Fibroblast of skin of right biceps (primary cell): ENCODE measurements around the gene COL1A2.
A peak's percentile ranks its signal among the peaks of the same experiment; 100 is the strongest.

Experiments
- DNase-seq: peaks from one replicate; pipeline ENCODE4 v3.0.0-alpha.2; 2013

Gene COL1A2

GRCh38 chr7:94412762-94413322 is 18.1 kb downstream of the COL1A2 start:
- DNase-seq: no peak

- peak; percentile 84 for DNase-seq
Observed at GRCh38 chr7:94414481-94414880, 19.8 kb downstream of the COL1A2 start.

- no peak for DNase-seq
Observed at GRCh38 chr7:94414980-94415379, 20.3 kb downstream of the COL1A2 start.

- peak; percentile 11 for DNase-seq
Observed at GRCh38 chr7:94417306-94417705, 22.6 kb downstream of the COL1A2 start.

GRCh38 chr7:94417901-94418300 is 23.2 kb downstream of the COL1A2 start:
- DNase-seq: peak; percentile 72

- no peak for DNase-seq
Observed at GRCh38 chr7:94418851-94419250, 24.2 kb downstream of the COL1A2 start.

- peak; percentile 42 for DNase-seq
Observed at GRCh38 chr7:94420328-94420727, 25.6 kb downstream of the COL1A2 start.

GRCh38 chr7:94421681-94422080 is 27.0 kb downstream of the COL1A2 start:
- peak; percentile 30 for DNase-seq

- peak; percentile 1 for DNase-seq
Observed at GRCh38 chr7:94422136-94422535, 27.4 kb downstream of the COL1A2 start.

GRCh38 chr7:94422827-94423460 is 28.2 kb downstream of the COL1A2 start:
- DNase-seq: peak; percentile 22

- DNase-seq: peak; percentile 90
Observed at GRCh38 chr7:94423863-94424735, 29.4 kb downstream of the COL1A2 start.

- peak; percentile 10 for DNase-seq
Observed at GRCh38 chr7:94425546-94425945, 30.9 kb downstream of the COL1A2 start.

- DNase-seq: peak; percentile 35
Observed at GRCh38 chr7:94426980-94427875, 32.5 kb downstream of the COL1A2 start.

- peak; percentile 5 for DNase-seq
Observed at GRCh38 chr7:94429153-94429552, 34.5 kb downstream of the COL1A2 start.

- DNase-seq: peak; percentile 59
Observed at GRCh38 chr7:94431176-94431575, 36.5 kb downstream of the COL1A2 start.

- DNase-seq: peak; percentile 77
Observed at GRCh38 chr7:94431619-94432280, 37.1 kb downstream of the COL1A2 start.

GRCh38 chr7:94432281-94432670 is 37.6 kb downstream of the COL1A2 start:
- no peak for DNase-seq

GRCh38 chr7:94432817-94433216 is 38.1 kb downstream of the COL1A2 start:
- peak; percentile 41 for DNase-seq

- peak; percentile 7 for DNase-seq
Observed at GRCh38 chr7:94433224-94433623, 38.5 kb downstream of the COL1A2 start.

GRCh38 chr7:94434042-94434441 is 39.3 kb downstream of the COL1A2 start:
- peak; percentile 70 for DNase-seq

GRCh38 chr7:94436018-94436604 is 41.4 kb downstream of the COL1A2 start:
- peak; percentile 80 for DNase-seq

- DNase-seq: no peak
Observed at GRCh38 chr7:94436700-94437099, 42.0 kb downstream of the COL1A2 start.
